GM12878 (cell line): Measurements from ENCODE around the gene MEF2C. TPM values are rescaled to one million over a fixed set of nuclear protein-coding genes. Genes with fewer than 3 reads are reported as not detected.

Experiments used
- ATF7 ChIP-seq: fragments of 450-650 bp; IDR thresholded peaks from 2 replicates; pipeline ENCODE4 v1.6.1; 2016; ENCODE audit warnings: low read depth, mild to moderate bottlenecking
- BMI1 ChIP-seq: fragments of 450-650 bp; IDR thresholded peaks from 2 replicates; pipeline ENCODE4 v1.6.1; 2016; ENCODE audit warnings: mild to moderate bottlenecking, moderate library complexity, borderline replicate concordance
- GATAD2B ChIP-seq: fragments of 450-650 bp; conservative IDR thresholded peaks from 2 replicates; pipeline ENCODE4 v1.6.1; 2017; ENCODE audit warnings: low read depth, mild to moderate bottlenecking, moderate library complexity
- HDAC6 ChIP-seq: fragments of 200-600 bp; sonication (generic); IDR thresholded peaks from one replicate; pipeline ENCODE4 v1.8.0; 2017; ENCODE audit warnings: antibody characterized with exemption; ENCODE audit not compliant: unreplicated experiment
- IKZF2 ChIP-seq, 2 experiments: fragments of 450-650 bp; IDR thresholded peaks; 2 replicates each; pipeline ENCODE4 v1.6.1; 2017; ENCODE audit warnings: mild to moderate bottlenecking in 2 of 2, moderate library complexity in 2 of 2
- LARP7 ChIP-seq: fragments of 450-650 bp; IDR thresholded peaks from 2 replicates; pipeline ENCODE4 v1.6.1; 2017; ENCODE audit warnings: mild to moderate bottlenecking
- NR2C2 ChIP-seq: IDR thresholded peaks from 2 replicates; pipeline ENCODE4 v1.6.1; 2011; ENCODE audit warnings: borderline replicate concordance, low read depth; ENCODE audit not compliant: control insufficient read depth, insufficient read length
- PKNOX1 ChIP-seq: fragments of 450-650 bp; IDR thresholded peaks from 2 replicates; pipeline ENCODE4 v1.6.1; 2016; ENCODE audit warnings: mild to moderate bottlenecking
- RAD51 ChIP-seq: fragments of 450-650 bp; IDR thresholded peaks from 2 replicates; pipeline ENCODE4 v1.6.1; 2016; ENCODE audit warnings: moderate library complexity, mild to moderate bottlenecking, inconsistent platforms
- REST ChIP-seq: IDR thresholded peaks from 2 replicates; pipeline ENCODE4 v1.6.1; 2012; ENCODE audit warnings: mild to moderate bottlenecking, low read depth, low read length
- RFX5 ChIP-seq: IDR thresholded peaks from 2 replicates; pipeline ENCODE4 v1.6.1; 2011; ENCODE audit warnings: low read depth, low read length, improper control_type of control experiment
- SREBF2 ChIP-seq: IDR thresholded peaks from 2 replicates; pipeline ENCODE4 v1.6.1; 2012; ENCODE audit warnings: mild to moderate bottlenecking, low read length
- TCF12 ChIP-seq: IDR thresholded peaks from 2 replicates; pipeline ENCODE4 v1.6.1; 2011; ENCODE audit warnings: low read depth, mild to moderate bottlenecking, low read length
- TCF7 ChIP-seq: IDR thresholded peaks from 2 replicates; pipeline ENCODE4 v1.6.1; 2014; ENCODE audit warnings: antibody characterized with exemption, borderline replicate concordance
- USF1 ChIP-seq: IDR thresholded peaks from 2 replicates; pipeline ENCODE4 v1.6.1; 2011; ENCODE audit warnings: borderline replicate concordance, low read depth, mild to moderate bottlenecking, moderate library complexity, mixed read lengths, low read length; ENCODE audit not compliant: insufficient read depth; ENCODE audit errors: extremely low read length
- WRNIP1 ChIP-seq: IDR thresholded peaks from 2 replicates; pipeline ENCODE4 v1.6.1; 2011; ENCODE audit warnings: low read depth, low read length, improper control_type of control experiment, borderline replicate concordance
- ZNF24 ChIP-seq: fragments of 450-650 bp; IDR thresholded peaks from 2 replicates; pipeline ENCODE4 v1.6.1; 2017; ENCODE audit warnings: antibody characterized with exemption, mild to moderate bottlenecking
- polyA plus RNA-seq, 11 experiments: library from polyadenylated mRNA; depleted of rRNA in 4 of 11; unstranded in 6 of 11; stranded (reverse) in 5 of 11; fragments of >200 nt; fragmentation: Nextera tagmentation in 4 of 11; fragmentation: Illumina TruSeq in 1 of 11; extraction: Ambion mirVana in 4 of 11; extraction: Trizol in 1 of 11; gene quantifications; 1 replicate in 1 of 11; 2 replicates in 10 of 11; pipeline versions ENCODE4 v1.2.1 to v1.2.3, GENCODE V29; 2011 to 2016; ENCODE audit warnings: inconsistent platforms in 2 of 11, missing spikeins in 2 of 11, low read depth in 1 of 11
- total RNA-seq, 4 experiments: library from RNA; depleted of rRNA in 3 of 4; stranded (reverse); fragments of >200 nt in 3 of 4; fragmentation: Illumina TruSeq in 1 of 4; extraction: Trizol in 1 of 4; gene quantifications; 2 replicates each; pipeline versions ENCODE4 v1.2.1 to v1.2.3, GENCODE V29; 2013 to 2021
- TF ChIP-seq, protein P1 (sequence below): fragments of 450-650 bp; IDR thresholded peaks from 2 replicates; pipeline ENCODE4 v1.6.1; 2017; ENCODE audit warnings: low read depth, mild to moderate bottlenecking, moderate library complexity
- TF ChIP-seq, protein P2 (sequence below): fragments of 450-650 bp; IDR thresholded peaks from 2 replicates; pipeline ENCODE4 v1.6.1; 2018; ENCODE audit warnings: mild to moderate bottlenecking, low read depth, moderate library complexity; ENCODE audit not compliant: partially characterized antibody

Gene MEF2C
- total and polyA plus RNA-seq, 10 of the 15 experiments (the other 5 are each of a cell fraction or from before 2014, with no cell fraction given) = 104 to 225 (median 180) TPM

- TF ChIP-seq, protein P1, sequence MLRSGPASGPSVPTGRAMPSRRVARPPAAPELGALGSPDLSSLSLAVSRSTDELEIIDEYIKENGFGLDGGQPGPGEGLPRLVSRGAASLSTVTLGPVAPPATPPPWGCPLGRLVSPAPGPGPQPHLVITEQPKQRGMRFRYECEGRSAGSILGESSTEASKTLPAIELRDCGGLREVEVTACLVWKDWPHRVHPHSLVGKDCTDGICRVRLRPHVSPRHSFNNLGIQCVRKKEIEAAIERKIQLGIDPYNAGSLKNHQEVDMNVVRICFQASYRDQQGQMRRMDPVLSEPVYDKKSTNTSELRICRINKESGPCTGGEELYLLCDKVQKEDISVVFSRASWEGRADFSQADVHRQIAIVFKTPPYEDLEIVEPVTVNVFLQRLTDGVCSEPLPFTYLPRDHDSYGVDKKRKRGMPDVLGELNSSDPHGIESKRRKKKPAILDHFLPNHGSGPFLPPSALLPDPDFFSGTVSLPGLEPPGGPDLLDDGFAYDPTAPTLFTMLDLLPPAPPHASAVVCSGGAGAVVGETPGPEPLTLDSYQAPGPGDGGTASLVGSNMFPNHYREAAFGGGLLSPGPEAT = no peak
- TF ChIP-seq PKNOX1 (no peak), USF1 (peak; percentile 26), LARP7 (0 out of 2 replicates have a peak, but pooled peaks have one; percentile 14), IKZF2 (IDR thresholded peaks at IDR 0.05) (peak; percentile 40 to 67; a peak in 3 of 4 replicates), ZNF24 (no peak), ATF7 (no peak), BMI1 (no peak), TCF7 (0 out of 2 replicates have a peak, but pooled peaks have one; percentile 7), TCF12 (no peak), SREBF2 (no peak), REST (no peak), GATAD2B (no peak), HDAC6 (peak; percentile 97), WRNIP1 (no peak), RFX5 (no peak), NR2C2 (no peak), RAD51 (no peak)
- TF ChIP-seq, protein P2, sequence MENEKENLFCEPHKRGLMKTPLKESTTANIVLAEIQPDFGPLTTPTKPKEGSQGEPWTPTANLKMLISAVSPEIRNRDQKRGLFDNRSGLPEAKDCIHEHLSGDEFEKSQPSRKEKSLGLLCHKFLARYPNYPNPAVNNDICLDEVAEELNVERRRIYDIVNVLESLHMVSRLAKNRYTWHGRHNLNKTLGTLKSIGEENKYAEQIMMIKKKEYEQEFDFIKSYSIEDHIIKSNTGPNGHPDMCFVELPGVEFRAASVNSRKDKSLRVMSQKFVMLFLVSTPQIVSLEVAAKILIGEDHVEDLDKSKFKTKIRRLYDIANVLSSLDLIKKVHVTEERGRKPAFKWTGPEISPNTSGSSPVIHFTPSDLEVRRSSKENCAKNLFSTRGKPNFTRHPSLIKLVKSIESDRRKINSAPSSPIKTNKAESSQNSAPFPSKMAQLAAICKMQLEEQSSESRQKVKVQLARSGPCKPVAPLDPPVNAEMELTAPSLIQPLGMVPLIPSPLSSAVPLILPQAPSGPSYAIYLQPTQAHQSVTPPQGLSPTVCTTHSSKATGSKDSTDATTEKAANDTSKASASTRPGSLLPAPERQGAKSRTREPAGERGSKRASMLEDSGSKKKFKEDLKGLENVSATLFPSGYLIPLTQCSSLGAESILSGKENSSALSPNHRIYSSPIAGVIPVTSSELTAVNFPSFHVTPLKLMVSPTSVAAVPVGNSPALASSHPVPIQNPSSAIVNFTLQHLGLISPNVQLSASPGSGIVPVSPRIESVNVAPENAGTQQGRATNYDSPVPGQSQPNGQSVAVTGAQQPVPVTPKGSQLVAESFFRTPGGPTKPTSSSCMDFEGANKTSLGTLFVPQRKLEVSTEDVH = no peak
Observed at GRCh38 chr5:88889189-88890069, 6.4 kb upstream of the MEF2C start (continued).
